Measurements from ENCODE around the gene CGRRF1.

The CGRRF1 gene

GRCh38 chr14:54567639-54568561 lies 58.2 kb downstream of the CGRRF1 start:
- DNase-seq (ENCODE audit: low read depth in 2 of 2): peak; percentile 58 to 64
- TF ChIP-seq CTCF (IDR thresholded peaks at IDR 0.05; ENCODE audit: low read depth, low read length): no peak
- peak overlapping the region; percentile 75 to 91 for H3K4me3 ChIP-seq (replicated peaks in 1 of 2; ENCODE audit: low read depth in 2 of 2, low read length in 2 of 2)

- peak; percentile 39 to 51 for DNase-seq (ENCODE audit: low read depth in 2 of 2)
- peak overlapping the region; percentile 29 to 75 for H3K4me3 ChIP-seq (replicated peaks in 1 of 2; ENCODE audit: low read depth in 2 of 2, low read length in 2 of 2)
- no peak for TF ChIP-seq CTCF (IDR thresholded peaks at IDR 0.05; ENCODE audit: low read depth, low read length)
These were observed 59.3 kb downstream of the CGRRF1 start for GRCh38 chr14:54568821-54569595.

GRCh38 chr14:54570047-54570446 lies 60.3 kb downstream of the CGRRF1 start:
- no peak for TF ChIP-seq CTCF (IDR thresholded peaks at IDR 0.05; ENCODE audit: low read depth, low read length)
- no peak for DNase-seq (ENCODE audit: low read depth in 2 of 2)
- no peak overlapping the region for H3K4me3 ChIP-seq (replicated peaks in 1 of 2; ENCODE audit: low read depth in 2 of 2, low read length in 2 of 2)

- no peak for TF ChIP-seq CTCF (IDR thresholded peaks at IDR 0.05; ENCODE audit: low read depth, low read length)
- H3K4me3 ChIP-seq (replicated peaks in 1 of 2; ENCODE audit: low read depth in 2 of 2, low read length in 2 of 2): no peak overlapping the region
- peak; percentile 76 to 93 for DNase-seq (ENCODE audit: low read depth in 2 of 2)
These were observed 61.1 kb downstream of the CGRRF1 start for GRCh38 chr14:54570631-54571415.

GRCh38 chr14:54572316-54572715 lies 62.6 kb downstream of the CGRRF1 start:
- H3K4me3 ChIP-seq (replicated peaks in 1 of 2; ENCODE audit: low read depth in 2 of 2, low read length in 2 of 2): no peak overlapping the region
- peak; percentile 55 for TF ChIP-seq CTCF (IDR thresholded peaks at IDR 0.05; ENCODE audit: low read depth, low read length)
- DNase-seq (ENCODE audit: low read depth in 2 of 2): peak in 1 of 2 donors; percentile 70

- DNase-seq (ENCODE audit: low read depth in 2 of 2): no peak
- no peak overlapping the region for H3K4me3 ChIP-seq (replicated peaks in 1 of 2; ENCODE audit: low read depth in 2 of 2, low read length in 2 of 2)
- TF ChIP-seq CTCF (IDR thresholded peaks at IDR 0.05; ENCODE audit: low read depth, low read length): no peak
These were observed 64.8 kb downstream of the CGRRF1 start for GRCh38 chr14:54574528-54574927.
